Measurements from ENCODE around the gene GPR84. TPM values are rescaled to one million over a fixed set of nuclear protein-coding genes. Genes with fewer than 3 reads are reported as not detected.

GPR84 gene
- polyA plus RNA-seq (2012; rRNA removed), result 0.03 TPM in 1 of 2 replicates, not detected in the other
- polyA plus RNA-seq (2012; cell fraction: cytosol; rRNA removed), result not detected in 2 replicates
- 0.18 and 0.23 TPM in 2 replicates for polyA plus RNA-seq (2012; cell fraction: nucleus; rRNA removed)

DNA sequence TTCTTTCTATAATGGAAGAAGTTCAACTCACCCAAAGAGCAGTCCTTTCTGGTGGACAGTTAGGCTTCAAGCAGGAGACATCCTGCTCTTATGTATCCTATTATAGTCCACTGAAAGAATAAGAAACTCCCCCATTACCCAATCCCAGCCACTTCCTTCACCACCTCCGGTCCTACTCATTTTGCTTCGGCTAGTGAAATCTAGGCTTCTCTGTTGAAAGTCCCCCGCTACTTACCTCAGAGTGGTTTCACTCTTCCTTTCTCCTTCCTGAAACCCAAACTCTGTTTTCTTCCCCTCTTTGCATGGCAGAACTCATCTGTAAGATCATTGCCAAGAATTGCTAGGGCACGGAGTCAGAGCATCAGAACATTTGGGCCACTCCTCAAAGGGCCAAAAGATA is at the start of gene GPR84:
GPR84 (minus strand) TSS at position 74 of the 400 bp plus-strand sequence. CDS start 635 bp downstream, outside the sequence.
- H3K9me2 ChIP-seq, result no peaks in the 10 kb centered on the region
- H3K79me2 ChIP-seq (ENCODE audit: insufficient read depth), result no peaks in the 10 kb centered on the region
- H3K27me3 ChIP-seq (ENCODE audit: insufficient read depth), result no peaks in the 10 kb centered on the region
- H3K9ac ChIP-seq, result no peak within 1 kb of the TSS
- ChIA-PET POLR2A (no interaction called here), CTCF (no interaction called here)
- no peak within 1 kb of the TSS for H3K27ac ChIP-seq (ENCODE audit: low read depth in 2 of 2, low read length in 1 of 2)
- DNase-seq, result no peak
- H2AFZ ChIP-seq (ENCODE audit: low read depth), result no peak within 1 kb of the TSS
- WGBS (ENCODE audit: low lambda C conversion rate), result 92% methylated on average over 4 of the region's 4 CpGs
- TF ChIP-seq ELF1 (IDR thresholded peaks at IDR 0.05) (no peak), EP300 (IDR thresholded peaks at IDR 0.05; ENCODE audit: borderline replicate concordance in 1 of 2, low read depth in 1 of 2, low read length in 1 of 2) (no peak), RAD21 (IDR thresholded peaks at IDR 0.05; ENCODE audit: low read length) (no peak), CTCF (IDR thresholded peaks at IDR 0.05) (no peak), JUND (IDR thresholded peaks at IDR 0.05) (no peak), TEAD4 (IDR thresholded peaks at IDR 0.05; ENCODE audit: borderline replicate concordance, insufficient read depth) (no peak), RCOR1 (IDR thresholded peaks at IDR 0.05; ENCODE audit: low read length) (no peak), MEF2A (IDR thresholded peaks at IDR 0.05; ENCODE audit: borderline replicate concordance, low read depth) (no peak), ZBTB33 (IDR thresholded peaks at IDR 0.05; ENCODE audit: borderline replicate concordance, low read depth) (no peak), FOXJ3 (CRISPR knock-in tag; IDR thresholded peaks at IDR 0.05) (no peak), EZH2phosphoT487 (IDR thresholded peaks at IDR 0.05; ENCODE audit: borderline replicate concordance, low read depth) (no peak), MAX (IDR thresholded peaks at IDR 0.05; ENCODE audit: low read depth) (no peak)
- TF ChIP-seq, protein P1, sequence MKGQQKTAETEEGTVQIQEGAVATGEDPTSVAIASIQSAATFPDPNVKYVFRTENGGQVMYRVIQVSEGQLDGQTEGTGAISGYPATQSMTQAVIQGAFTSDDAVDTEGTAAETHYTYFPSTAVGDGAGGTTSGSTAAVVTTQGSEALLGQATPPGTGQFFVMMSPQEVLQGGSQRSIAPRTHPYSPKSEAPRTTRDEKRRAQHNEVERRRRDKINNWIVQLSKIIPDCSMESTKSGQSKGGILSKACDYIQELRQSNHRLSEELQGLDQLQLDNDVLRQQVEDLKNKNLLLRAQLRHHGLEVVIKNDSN (IDR thresholded peaks at IDR 0.05; ENCODE audit: borderline replicate concordance, low read depth), result no peak
- H3K4me2 ChIP-seq, result no peak within 1 kb of the TSS
- H3K36me3 ChIP-seq (replicated peaks in 1 of 2; ENCODE audit: control insufficient read depth in 1 of 2, insufficient read depth in 2 of 2, low read length in 1 of 2), result no peaks in the 10 kb centered on the region
- no peak within 1 kb of the TSS for H3K4me3 ChIP-seq (ENCODE audit: low read depth in 2 of 2, low read length in 1 of 2)
- peaks cover 13 to 22% of the 10 kb centered on the region in 2 experiments for H3K4me1 ChIP-seq (ENCODE audit: control insufficient read depth in 1 of 2, insufficient read depth in 2 of 2, low read depth in 1 of 2, low read length in 1 of 2)
- H3K9me3 ChIP-seq, result no peaks in the 10 kb centered on the region
- peaks cover 14% of the 10 kb centered on the region for H3F3A ChIP-seq (replicated peaks; ENCODE audit: insufficient read depth)
- H4K20me1 ChIP-seq (ENCODE audit: insufficient read depth), result no peaks in the 10 kb centered on the region
